GM12878 (cell line): ENCODE measurements around the gene SLC11A1. TPM values are rescaled to one million over a fixed set of nuclear protein-coding genes. Genes with fewer than 3 reads are reported as not detected.

Experiments
- BHLHE40 ChIP-seq, 2 experiments: fragments of 450-650 bp in 1 of 2; IDR thresholded peaks; 2 replicates each; pipeline ENCODE4 v1.6.1; 2011 to 2017; ENCODE audit warnings: low read depth in 2 of 2, borderline replicate concordance in 1 of 2, improper control_type of control experiment in 1 of 2, low read length in 1 of 2, mild to moderate bottlenecking in 1 of 2
- CHD4 ChIP-seq: fragments of 200-600 bp; sonication (generic); IDR thresholded peaks from 2 replicates; pipeline ENCODE4 v1.6.1; 2016; ENCODE audit warnings: mild to moderate bottlenecking
- CREB1 ChIP-seq: IDR thresholded peaks from 2 replicates; pipeline ENCODE4 v1.6.1; 2012; ENCODE audit warnings: low read depth, mild to moderate bottlenecking, inconsistent platforms
- CTCF ChIP-seq, 3 experiments: IDR thresholded peaks in 2 of 3; conservative IDR thresholded peaks in 1 of 3; 2 replicates each; pipeline ENCODE4 v1.5.1; 2011; ENCODE audit warnings: low read depth in 3 of 3, low read length in 3 of 3, mild to moderate bottlenecking in 3 of 3, control low read depth in 2 of 3, moderate library complexity in 2 of 3, inconsistent platforms in 1 of 3, mixed read lengths in 1 of 3; ENCODE audit not compliant: control insufficient read depth in 2 of 3, insufficient read depth in 1 of 3; ENCODE audit errors: extremely low read depth in 1 of 3
- DPF2 ChIP-seq: fragments of 450-650 bp; IDR thresholded peaks from 2 replicates; pipeline ENCODE4 v1.6.1; 2017; ENCODE audit warnings: mild to moderate bottlenecking
- EP300 ChIP-seq, 2 experiments: fragments of 150-350 bp in 1 of 2; IDR thresholded peaks; 2 replicates each; pipeline ENCODE4 v1.6.1; 2011 to 2012; ENCODE audit warnings: low read depth in 2 of 2, low read length in 2 of 2, borderline replicate concordance in 1 of 2, improper control_type of control experiment in 1 of 2, inconsistent platforms in 1 of 2; ENCODE audit not compliant: control insufficient read depth in 1 of 2
- ETV6 ChIP-seq, 2 experiments: fragments of 450-650 bp in 1 of 2; IDR thresholded peaks in 1 of 2; conservative IDR thresholded peaks in 1 of 2; 2 replicates each; pipeline ENCODE4 v1.6.1; 2014; ENCODE audit warnings: antibody characterized with exemption in 1 of 2, borderline replicate concordance in 1 of 2, low read depth in 1 of 2, mild to moderate bottlenecking in 1 of 2, moderate library complexity in 1 of 2
- EZH2 ChIP-seq: IDR thresholded peaks from 2 replicates; pipeline ENCODE4 v1.6.1; 2012; ENCODE audit warnings: low read depth, mild to moderate bottlenecking, control low read depth, inconsistent platforms, low read length, borderline replicate concordance; ENCODE audit not compliant: control insufficient read depth
- FOXK2 ChIP-seq: fragments of 450-650 bp; IDR thresholded peaks from 2 replicates; pipeline ENCODE4 v1.6.1; 2017; ENCODE audit warnings: mild to moderate bottlenecking, moderate library complexity
- HDAC2 ChIP-seq: fragments of 200-600 bp; sonication (generic); IDR thresholded peaks from 2 replicates; pipeline ENCODE4 v1.6.1; 2017
- HDAC6 ChIP-seq: fragments of 200-600 bp; sonication (generic); IDR thresholded peaks from one replicate; pipeline ENCODE4 v1.8.0; 2017; ENCODE audit warnings: antibody characterized with exemption; ENCODE audit not compliant: unreplicated experiment
- HDGF ChIP-seq: fragments of 450-650 bp; IDR thresholded peaks from 2 replicates; pipeline ENCODE4 v1.6.1; 2016; ENCODE audit warnings: antibody characterized with exemption
- KAT2A ChIP-seq: conservative IDR thresholded peaks from 2 replicates; pipeline ENCODE4 v1.6.1; 2011; ENCODE audit warnings: low read depth, low read length; ENCODE audit not compliant: control insufficient read depth
- KLF5 ChIP-seq: fragments of 450-650 bp; IDR thresholded peaks from 2 replicates; pipeline ENCODE4 v1.6.1; 2014; ENCODE audit warnings: mild to moderate bottlenecking; ENCODE audit not compliant: partially characterized antibody
- NFXL1 ChIP-seq: fragments of 450-650 bp; IDR thresholded peaks from 2 replicates; pipeline ENCODE4 v1.6.1; 2017; ENCODE audit warnings: antibody characterized with exemption, mild to moderate bottlenecking, borderline replicate concordance
- NR2F1 ChIP-seq: fragments of 450-650 bp; conservative IDR thresholded peaks from 2 replicates; pipeline ENCODE4 v1.6.1; 2017; ENCODE audit warnings: mild to moderate bottlenecking
- NRF1 ChIP-seq: conservative IDR thresholded peaks from 2 replicates; pipeline ENCODE4 v1.6.1; 2011; ENCODE audit warnings: mild to moderate bottlenecking, low read depth, low read length, improper control_type of control experiment
- PAX5 ChIP-seq: IDR thresholded peaks from 2 replicates; pipeline ENCODE4 v1.6.1; 2011; ENCODE audit warnings: low read depth, low read length, borderline replicate concordance
- POLR2A ChIP-seq: IDR thresholded peaks from 2 replicates; pipeline ENCODE4 v1.6.1; 2011; ENCODE audit warnings: low read depth, mild to moderate bottlenecking, low read length
- POU2F2 ChIP-seq: IDR thresholded peaks from 3 replicates; pipeline ENCODE4 v1.6.1; 2011; ENCODE audit warnings: low read depth, mild to moderate bottlenecking, low read length, borderline replicate concordance
- RELA ChIP-seq: fragments of 450-650 bp; IDR thresholded peaks from 2 replicates; pipeline ENCODE4 v1.8.0; 2014; ENCODE audit warnings: borderline replicate concordance; ENCODE audit not compliant: partially characterized antibody
- SIN3A ChIP-seq: IDR thresholded peaks from 2 replicates; pipeline ENCODE4 v1.6.1; 2012; ENCODE audit warnings: low read depth, low read length, improper control_type of control experiment
- SMAD1 ChIP-seq: fragments of 450-650 bp; IDR thresholded peaks from 2 replicates; pipeline ENCODE4 v1.6.1; 2018; ENCODE audit warnings: mild to moderate bottlenecking, low read depth; ENCODE audit not compliant: partially characterized antibody
- ZBED1 ChIP-seq: IDR thresholded peaks from 2 replicates; pipeline ENCODE4 v1.6.1; 2016; ENCODE audit warnings: borderline replicate concordance
- ZNF384 ChIP-seq: IDR thresholded peaks from 2 replicates; pipeline ENCODE4 v1.6.1; 2012; ENCODE audit warnings: low read depth, mild to moderate bottlenecking, low read length, improper control_type of control experiment, borderline replicate concordance
- ZNF622 ChIP-seq: fragments of 450-650 bp; IDR thresholded peaks from 2 replicates; pipeline ENCODE4 v1.6.1; 2017; ENCODE audit warnings: mild to moderate bottlenecking, inconsistent platforms
- polyA plus RNA-seq, 11 experiments: library from polyadenylated mRNA; depleted of rRNA in 4 of 11; unstranded in 6 of 11; stranded (reverse) in 5 of 11; fragments of >200 nt; fragmentation: Nextera tagmentation in 4 of 11; fragmentation: Illumina TruSeq in 1 of 11; extraction: Ambion mirVana in 4 of 11; extraction: Trizol in 1 of 11; gene quantifications; 1 replicate in 1 of 11; 2 replicates in 10 of 11; pipeline versions ENCODE4 v1.2.1 to v1.2.3, GENCODE V29; 2011 to 2016; ENCODE audit warnings: inconsistent platforms in 2 of 11, missing spikeins in 2 of 11, low read depth in 1 of 11
- total RNA-seq, 4 experiments: library from RNA; depleted of rRNA in 3 of 4; stranded (reverse); fragments of >200 nt in 3 of 4; fragmentation: Illumina TruSeq in 1 of 4; extraction: Trizol in 1 of 4; gene quantifications; 2 replicates each; pipeline versions ENCODE4 v1.2.1 to v1.2.3, GENCODE V29; 2013 to 2021
- TF ChIP-seq, protein P1 (sequence below): IDR thresholded peaks from 2 replicates; pipeline ENCODE4 v1.6.1; 2011; ENCODE audit warnings: low read depth, low read length, improper control_type of control experiment, borderline replicate concordance
- TF ChIP-seq, protein P2 (sequence below): IDR thresholded peaks from 2 replicates; pipeline ENCODE4 v1.6.1; 2011; ENCODE audit warnings: borderline replicate concordance, low read depth, mild to moderate bottlenecking, moderate library complexity, low read length; ENCODE audit not compliant: insufficient read depth, poor library complexity, severe bottlenecking

Gene SLC11A1
- total and polyA plus RNA-seq, 10 of the 15 experiments (the other 5 are each of a cell fraction or from before 2014, with no cell fraction given): 0.03 to 0.38 (median 0.12) TPM

- no peak for TF ChIP-seq KLF5
- TF ChIP-seq, protein P1, sequence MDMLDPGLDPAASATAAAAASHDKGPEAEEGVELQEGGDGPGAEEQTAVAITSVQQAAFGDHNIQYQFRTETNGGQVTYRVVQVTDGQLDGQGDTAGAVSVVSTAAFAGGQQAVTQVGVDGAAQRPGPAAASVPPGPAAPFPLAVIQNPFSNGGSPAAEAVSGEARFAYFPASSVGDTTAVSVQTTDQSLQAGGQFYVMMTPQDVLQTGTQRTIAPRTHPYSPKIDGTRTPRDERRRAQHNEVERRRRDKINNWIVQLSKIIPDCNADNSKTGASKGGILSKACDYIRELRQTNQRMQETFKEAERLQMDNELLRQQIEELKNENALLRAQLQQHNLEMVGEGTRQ: no peak
- peak; percentile 70 to 91 (median 84) for TF ChIP-seq CTCF (IDR thresholded peaks at IDR 0.05 in 2 of 3, conservative IDR thresholded peaks at IDR 0.05 in 1 of 3; ENCODE audit: control insufficient read depth in 2 of 3, extremely low read depth in 1 of 3, insufficient read depth in 1 of 3, low read depth in 3 of 3, low read length in 3 of 3)
- no peak for TF ChIP-seq HDAC2
- peak; percentile 40; the same call in 1 of the 2 replicates for TF ChIP-seq PAX5
- TF ChIP-seq, protein P2, sequence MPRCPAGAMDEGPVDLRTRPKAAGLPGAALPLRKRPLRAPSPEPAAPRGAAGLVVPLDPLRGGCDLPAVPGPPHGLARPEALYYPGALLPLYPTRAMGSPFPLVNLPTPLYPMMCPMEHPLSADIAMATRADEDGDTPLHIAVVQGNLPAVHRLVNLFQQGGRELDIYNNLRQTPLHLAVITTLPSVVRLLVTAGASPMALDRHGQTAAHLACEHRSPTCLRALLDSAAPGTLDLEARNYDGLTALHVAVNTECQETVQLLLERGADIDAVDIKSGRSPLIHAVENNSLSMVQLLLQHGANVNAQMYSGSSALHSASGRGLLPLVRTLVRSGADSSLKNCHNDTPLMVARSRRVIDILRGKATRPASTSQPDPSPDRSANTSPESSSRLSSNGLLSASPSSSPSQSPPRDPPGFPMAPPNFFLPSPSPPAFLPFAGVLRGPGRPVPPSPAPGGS: peak; percentile 88
- TF ChIP-seq ZBED1: peak; percentile 39; the same call in 1 of the 2 replicates
- TF ChIP-seq NR2F1: no peak
- peak; percentile 51 for TF ChIP-seq POLR2A
- TF ChIP-seq NFXL1: no peak
- peak; percentile 90 to 98 for TF ChIP-seq ETV6 (conservative IDR thresholded peaks at IDR 0.05 in 1 of 2, IDR thresholded peaks at IDR 0.05 in 1 of 2; ENCODE audit: borderline replicate concordance in 1 of 2, low read depth in 1 of 2)
- TF ChIP-seq CREB1: peak; percentile 54
- TF ChIP-seq HDGF: no peak
- TF ChIP-seq FOXK2: no peak
- TF ChIP-seq CHD4: no peak
- TF ChIP-seq BHLHE40 (IDR thresholded peaks at IDR 0.05; ENCODE audit: borderline replicate concordance in 1 of 2, low read depth in 2 of 2, low read length in 1 of 2): peak in 1 of 2 experiments; percentile 24; a peak in 1 of 4 replicates
- TF ChIP-seq ZNF384: no peak
- no peak for TF ChIP-seq SIN3A
- no peak for TF ChIP-seq ZNF622
- TF ChIP-seq KAT2A: no peak
- no peak for TF ChIP-seq HDAC6
- TF ChIP-seq NRF1: no peak
- no peak for TF ChIP-seq EP300 (IDR thresholded peaks at IDR 0.05; ENCODE audit: borderline replicate concordance in 1 of 2, control insufficient read depth in 1 of 2, low read depth in 2 of 2, low read length in 2 of 2)
- no peak for TF ChIP-seq DPF2
- TF ChIP-seq POU2F2: peak; percentile 9; the same call in 2 of the 3 replicates
- no peak for TF ChIP-seq RELA
- TF ChIP-seq EZH2: no peak
- no peak for TF ChIP-seq SMAD1
Measured at GRCh38 chr2:218406209-218406948, 24.3 kb downstream of the SLC11A1 start (continued).
